PC-9 (cell line): ENCODE results near the gene SLC6A20. TPM values are rescaled to one million over a fixed set of nuclear protein-coding genes. Genes with fewer than 3 reads are reported as not detected.

Experiments used
- BruUV-seq: library from RNA; stranded (reverse); fragments of 400-500 nt; replicated peaks from 2 replicates; lab custom pipeline; 2021; lab: Mats Ljungman, UMichigan
- CTCF ChIA-PET: fragments of 300-600 bp; sonication (Branson Sonifier 250); formaldehyde crosslinking; loops from one replicate; lab custom pipeline; 2022; ENCODE audit warnings: antibody characterized with exemption; lab: Charles Lee
- POLR2A ChIA-PET: fragments of 300-600 bp; sonication (Branson Sonifier 250); formaldehyde crosslinking; loops from one replicate; lab custom pipeline; 2022; ENCODE audit warnings: antibody characterized with exemption; ENCODE audit not compliant: unreplicated experiment; lab: Charles Lee
- DNase-seq, 2 experiments: peaks; one replicate each; pipeline versions ENCODE4 v3.0.0 to v3.0.0-alpha.2; 2015 to 2022; ENCODE audit warnings: mixed read lengths in 1 of 2
- H2AFZ ChIP-seq: fragments of 200-600 bp; sonication (generic); 2 replicates; pipeline ENCODE4 v1.8.1; 2017; ENCODE audit warnings: antibody characterized with exemption
- H3F3A ChIP-seq: fragments of 200-600 bp; sonication (generic); 2 replicates; pipeline ENCODE4 v1.8.1; 2017; ENCODE audit warnings: antibody characterized with exemption, mild to moderate bottlenecking, low read depth; ENCODE audit not compliant: insufficient read depth
- H3K27ac ChIP-seq: fragments of 200-600 bp; sonication (generic); 2 replicates; pipeline ENCODE4 v1.6.1; 2016; ENCODE audit warnings: mixed run types
- H3K27me3 ChIP-seq: fragments of 200-600 bp; sonication (generic); 2 replicates; pipeline ENCODE4 v1.6.1; 2016; ENCODE audit warnings: low read depth, mixed run types; ENCODE audit not compliant: insufficient read depth
- H3K36me3 ChIP-seq: fragments of 200-600 bp; sonication (generic); 2 replicates; pipeline ENCODE4 v1.6.1; 2016; ENCODE audit warnings: low read depth, mixed run types
- H3K4me1 ChIP-seq: fragments of 200-600 bp; sonication (generic); replicated peaks from 2 replicates; pipeline ENCODE4 v1.6.1; 2016; ENCODE audit warnings: mixed run types; ENCODE audit not compliant: insufficient read depth
- H3K4me2 ChIP-seq: fragments of 200-600 bp; sonication (generic); 2 replicates; pipeline ENCODE4 v1.6.1; 2017; ENCODE audit warnings: mixed run types
- H3K4me3 ChIP-seq: fragments of 200-600 bp; sonication (generic); 2 replicates; pipeline ENCODE4 v1.6.1; 2016; ENCODE audit warnings: mixed run types
- H3K79me2 ChIP-seq: fragments of 200-600 bp; sonication (generic); 2 replicates; pipeline ENCODE4 v1.6.1; 2017; ENCODE audit warnings: low read depth, mixed run types
- H3K9me2 ChIP-seq: fragments of 200-600 bp; sonication (generic); 2 replicates; pipeline ENCODE4 v1.8.1; 2017; ENCODE audit warnings: mild to moderate bottlenecking; ENCODE audit not compliant: insufficient read depth
- H3K9me3 ChIP-seq: fragments of 200-600 bp; sonication (generic); 2 replicates; pipeline ENCODE4 v1.8.1; 2016; ENCODE audit warnings: low read depth; ENCODE audit not compliant: insufficient read depth
- H4K20me1 ChIP-seq: fragments of 200-600 bp; sonication (generic); 2 replicates; pipeline ENCODE4 v1.8.1; 2017; ENCODE audit not compliant: insufficient read depth
- EZH2 ChIP-seq: fragments of 200-600 bp; sonication (generic); IDR thresholded peaks from 2 replicates; pipeline ENCODE4 v1.8.0; 2017; ENCODE audit warnings: antibody characterized with exemption, low read depth
- intact Hi-C: fragments of 100-400 bp; cut with micrococcal nuclease; formaldehyde crosslinking; loops from one replicate; pipeline ENCODE4 v1.10.0; 2022; ENCODE audit not compliant: unreplicated experiment
- total RNA-seq: library from RNA; stranded (reverse); gene quantifications from 2 replicates; pipeline ENCODE4 v1.2.3, GENCODE V29; 2021
- TF ChIP-seq, protein P1 (sequence below): fragments of 200-600 bp; sonication (generic); conservative IDR thresholded peaks from 2 replicates; pipeline ENCODE4 v1.6.1; 2017; ENCODE audit warnings: mixed run types, antibody characterized with exemption, mild to moderate bottlenecking, moderate library complexity

The SLC6A20 gene
- total RNA-seq, 1 experiment from 2014 or later = not detected

DNA sequence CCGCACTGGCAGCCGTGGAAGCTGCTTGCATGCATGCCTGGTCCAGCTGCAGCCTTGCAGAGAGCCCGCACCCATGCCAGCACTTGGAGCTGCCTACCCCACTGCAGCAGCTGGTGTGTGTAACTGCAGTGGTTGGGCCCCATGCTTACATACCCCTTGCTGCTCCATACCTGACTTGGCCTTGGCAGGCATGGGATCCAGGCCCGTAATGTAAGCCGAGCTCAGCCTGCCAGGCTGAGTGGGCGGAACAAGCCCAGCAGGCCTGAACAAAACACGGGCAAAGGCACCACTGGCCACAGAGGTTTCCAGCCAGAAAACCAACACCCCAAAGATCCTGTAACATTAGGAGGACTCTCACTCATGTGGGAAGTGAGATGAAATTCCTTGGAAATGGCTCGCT lies 48.3 kb downstream of the SLC6A20 start:
- H3K9me2 ChIP-seq = no peaks in the 10 kb centered on the region
- no peaks in the 10 kb centered on the region for H3K79me2 ChIP-seq
- no peak for DNase-seq
- intact Hi-C loops = no loop called here
- BruUV-seq = no TSS peak
- H3K9me3 ChIP-seq = no peaks in the 10 kb centered on the region
- TF ChIP-seq, protein P1, sequence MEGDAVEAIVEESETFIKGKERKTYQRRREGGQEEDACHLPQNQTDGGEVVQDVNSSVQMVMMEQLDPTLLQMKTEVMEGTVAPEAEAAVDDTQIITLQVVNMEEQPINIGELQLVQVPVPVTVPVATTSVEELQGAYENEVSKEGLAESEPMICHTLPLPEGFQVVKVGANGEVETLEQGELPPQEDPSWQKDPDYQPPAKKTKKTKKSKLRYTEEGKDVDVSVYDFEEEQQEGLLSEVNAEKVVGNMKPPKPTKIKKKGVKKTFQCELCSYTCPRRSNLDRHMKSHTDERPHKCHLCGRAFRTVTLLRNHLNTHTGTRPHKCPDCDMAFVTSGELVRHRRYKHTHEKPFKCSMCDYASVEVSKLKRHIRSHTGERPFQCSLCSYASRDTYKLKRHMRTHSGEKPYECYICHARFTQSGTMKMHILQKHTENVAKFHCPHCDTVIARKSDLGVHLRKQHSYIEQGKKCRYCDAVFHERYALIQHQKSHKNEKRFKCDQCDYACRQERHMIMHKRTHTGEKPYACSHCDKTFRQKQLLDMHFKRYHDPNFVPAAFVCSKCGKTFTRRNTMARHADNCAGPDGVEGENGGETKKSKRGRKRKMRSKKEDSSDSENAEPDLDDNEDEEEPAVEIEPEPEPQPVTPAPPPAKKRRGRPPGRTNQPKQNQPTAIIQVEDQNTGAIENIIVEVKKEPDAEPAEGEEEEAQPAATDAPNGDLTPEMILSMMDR = no peak
- TF ChIP-seq EZH2 = no peak
- no peaks in the 10 kb centered on the region for H3K4me1 ChIP-seq
- H3K36me3 ChIP-seq = no peaks in the 10 kb centered on the region
- H2AFZ ChIP-seq = no peak overlapping the region
- no peak overlapping the region for H3K4me3 ChIP-seq
- no peaks in the 10 kb centered on the region for H3K27me3 ChIP-seq
- no peak overlapping the region for H3K4me2 ChIP-seq
- no peak overlapping the region for H3K27ac ChIP-seq
- CTCF ChIA-PET = no interaction called here
- POLR2A ChIA-PET = no interaction called here
- no peaks in the 10 kb centered on the region for H4K20me1 ChIP-seq
- H3F3A ChIP-seq = no peaks in the 10 kb centered on the region

DNA sequence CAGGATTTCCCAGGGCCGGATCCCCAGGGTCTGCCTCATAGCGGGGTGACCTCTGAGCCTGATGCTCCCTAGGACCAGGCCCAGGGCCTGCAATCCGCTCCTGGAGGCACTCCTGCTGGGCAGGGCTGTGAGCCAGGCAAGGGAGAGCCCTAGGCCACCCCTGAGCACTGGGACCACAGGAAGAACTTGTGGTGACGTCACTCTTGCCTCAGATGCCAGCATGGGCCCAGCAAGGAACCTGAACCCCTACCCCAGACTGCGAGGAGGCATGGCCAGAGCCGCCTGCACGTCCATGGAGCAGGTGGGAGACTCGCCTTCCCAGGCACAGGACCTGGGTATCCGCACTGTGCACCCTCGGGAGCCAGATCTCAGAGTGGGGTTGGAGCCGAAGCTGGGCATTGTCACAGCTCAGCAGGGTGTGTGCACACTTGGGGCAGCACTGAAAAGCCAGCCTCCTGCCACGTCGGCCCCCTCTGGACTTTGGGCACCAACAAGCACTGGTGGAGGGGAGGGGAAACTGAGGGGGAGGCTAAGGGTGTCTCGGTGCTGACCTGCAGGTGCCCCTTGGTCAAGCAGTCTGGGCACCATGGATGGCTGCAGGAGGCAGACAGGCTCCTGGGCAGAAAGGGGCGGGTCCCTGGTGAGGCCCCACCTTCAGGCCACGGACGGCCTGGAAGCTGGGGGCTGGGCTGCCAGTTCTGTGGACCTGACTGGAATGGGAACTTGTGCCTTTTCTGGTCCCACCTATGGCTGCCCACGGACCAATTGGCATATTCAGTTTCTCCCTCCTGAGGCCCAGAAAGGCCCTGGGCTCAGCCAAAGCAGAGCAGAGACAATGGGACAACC lies 49.3 kb downstream of the SLC6A20 start:
- no TSS peak for BruUV-seq
- intact Hi-C loops = no loop called here
- no peak overlapping the region for H3K4me3 ChIP-seq
- no peak overlapping the region for H3K4me2 ChIP-seq
- H2AFZ ChIP-seq = no peak overlapping the region
- no peak for DNase-seq
- no peak overlapping the region for H3K27ac ChIP-seq
- H3K27me3 ChIP-seq = no peaks in the 10 kb centered on the region
- POLR2A ChIA-PET = no interaction called here
- H3K4me1 ChIP-seq = no peaks in the 10 kb centered on the region
- TF ChIP-seq, protein P1 = no peak
- TF ChIP-seq EZH2 = no peak
- no peaks in the 10 kb centered on the region for H3F3A ChIP-seq
- H4K20me1 ChIP-seq = no peaks in the 10 kb centered on the region
- no peaks in the 10 kb centered on the region for H3K9me3 ChIP-seq
- H3K9me2 ChIP-seq = no peaks in the 10 kb centered on the region
- CTCF ChIA-PET = no interaction called here
- no peaks in the 10 kb centered on the region for H3K36me3 ChIP-seq
- no peaks in the 10 kb centered on the region for H3K79me2 ChIP-seq

DNA sequence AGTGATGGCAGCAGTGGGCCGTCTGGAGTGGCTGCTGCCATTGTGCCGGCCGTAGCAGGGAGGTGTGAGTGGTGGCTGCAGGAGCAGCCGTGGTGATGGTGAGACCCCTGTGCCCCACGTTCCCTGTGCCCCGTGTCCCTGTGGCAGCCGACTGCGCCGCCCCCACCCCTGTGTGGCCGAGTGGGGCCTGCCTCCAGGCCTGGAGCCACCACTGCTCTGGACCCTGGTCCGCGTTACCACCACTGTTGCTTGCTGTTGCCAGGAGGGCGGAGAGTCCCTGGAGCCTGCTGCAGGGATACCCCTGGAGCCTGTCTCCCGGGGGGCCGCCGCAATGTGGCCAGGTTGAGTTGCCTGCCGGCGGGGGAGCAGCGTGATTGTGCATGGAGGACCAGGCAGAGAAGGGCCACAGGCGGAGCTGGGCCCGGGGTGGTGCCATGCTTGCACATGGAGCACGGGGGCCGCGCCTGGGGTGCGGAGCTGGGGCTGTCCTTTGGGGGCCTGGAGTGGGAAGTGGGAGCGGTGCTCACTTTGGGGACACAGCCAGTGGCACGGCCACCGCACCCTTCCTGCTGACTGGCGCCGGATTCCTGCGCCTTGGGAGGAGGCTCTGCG lies 50.1 kb downstream of the SLC6A20 start:
- intact Hi-C loops = no loop called here

More for the DNA sequence above, 50.1 kb downstream of the SLC6A20 start:
- H3K36me3 ChIP-seq = no peaks in the 10 kb centered on the region
- H3K4me1 ChIP-seq = no peaks in the 10 kb centered on the region
- H3F3A ChIP-seq = no peaks in the 10 kb centered on the region
- H3K4me3 ChIP-seq = no peak overlapping the region
- no peaks in the 10 kb centered on the region for H3K9me2 ChIP-seq
- H3K9me3 ChIP-seq = no peaks in the 10 kb centered on the region
- no peak overlapping the region for H3K4me2 ChIP-seq
- H4K20me1 ChIP-seq = no peaks in the 10 kb centered on the region
- no peak overlapping the region for H3K27ac ChIP-seq
- CTCF ChIA-PET = no interaction called here
- no peak overlapping the region for H2AFZ ChIP-seq
- DNase-seq = no peak
- no peaks in the 10 kb centered on the region for H3K27me3 ChIP-seq
- no peaks in the 10 kb centered on the region for H3K79me2 ChIP-seq
- TF ChIP-seq EZH2 = no peak
- TF ChIP-seq, protein P1 = no peak
- no TSS peak for BruUV-seq
- POLR2A ChIA-PET = no interaction called here
